ENCODE data around the gene OSM. TPM values are rescaled to one million over a fixed set of nuclear protein-coding genes. Genes with fewer than 3 reads are reported as not detected.

OSM gene
- total RNA-seq, 6 donors from 2014 or later: 0.98 to 11.7 (median 5.1) TPM

DNA sequence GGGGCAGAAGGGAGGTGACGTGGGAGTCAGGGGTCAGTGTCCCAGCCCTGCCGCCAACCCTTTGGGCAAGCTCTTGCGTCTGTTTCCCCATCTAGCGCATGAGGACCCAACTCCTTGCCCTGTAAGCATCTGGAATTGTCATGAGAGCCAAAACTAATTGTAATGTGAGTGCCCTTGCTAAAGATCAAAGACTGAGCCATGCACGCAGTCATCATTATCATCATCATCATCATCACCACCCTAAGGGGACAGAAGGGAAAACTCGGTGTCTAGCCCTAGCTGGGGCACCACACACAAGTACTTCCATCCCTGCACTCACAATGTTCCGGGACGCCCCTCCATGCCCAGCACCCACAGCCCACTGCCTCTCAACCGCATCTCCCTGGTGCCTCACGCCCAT is 22.6 kb downstream of the OSM start:
- TF ChIP-seq POLR2AphosphoS5 (IDR thresholded peaks at IDR 0.05): no peak
- TF ChIP-seq, protein P1, sequence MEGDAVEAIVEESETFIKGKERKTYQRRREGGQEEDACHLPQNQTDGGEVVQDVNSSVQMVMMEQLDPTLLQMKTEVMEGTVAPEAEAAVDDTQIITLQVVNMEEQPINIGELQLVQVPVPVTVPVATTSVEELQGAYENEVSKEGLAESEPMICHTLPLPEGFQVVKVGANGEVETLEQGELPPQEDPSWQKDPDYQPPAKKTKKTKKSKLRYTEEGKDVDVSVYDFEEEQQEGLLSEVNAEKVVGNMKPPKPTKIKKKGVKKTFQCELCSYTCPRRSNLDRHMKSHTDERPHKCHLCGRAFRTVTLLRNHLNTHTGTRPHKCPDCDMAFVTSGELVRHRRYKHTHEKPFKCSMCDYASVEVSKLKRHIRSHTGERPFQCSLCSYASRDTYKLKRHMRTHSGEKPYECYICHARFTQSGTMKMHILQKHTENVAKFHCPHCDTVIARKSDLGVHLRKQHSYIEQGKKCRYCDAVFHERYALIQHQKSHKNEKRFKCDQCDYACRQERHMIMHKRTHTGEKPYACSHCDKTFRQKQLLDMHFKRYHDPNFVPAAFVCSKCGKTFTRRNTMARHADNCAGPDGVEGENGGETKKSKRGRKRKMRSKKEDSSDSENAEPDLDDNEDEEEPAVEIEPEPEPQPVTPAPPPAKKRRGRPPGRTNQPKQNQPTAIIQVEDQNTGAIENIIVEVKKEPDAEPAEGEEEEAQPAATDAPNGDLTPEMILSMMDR (IDR thresholded peaks at IDR 0.05): no peak
- no peak for TF ChIP-seq POLR2A (IDR thresholded peaks at IDR 0.05)
- TF ChIP-seq EP300 (IDR thresholded peaks at IDR 0.05): no peak
- H3K9me3 ChIP-seq: no peaks in the 10 kb centered on the region
- 89 to 92% methylated on average over 7 to 10 of the region's 10 CpGs for WGBS, 2 donors
- DNase-seq (no peak), ATAC-seq (ENCODE audit: low FRiP score in 2 of 2) (no peak)
- no peaks in the 10 kb centered on the region for H3K36me3 ChIP-seq
- H3K27me3 ChIP-seq: peaks cover 0 to 11% (median 0%) of the 10 kb centered on the region in 4 donors
- no peak overlapping the region for H3K27ac ChIP-seq
- H3K4me3 ChIP-seq: no peak overlapping the region
- peaks cover 15 to 26% (median 21%) of the 10 kb centered on the region in 4 donors for H3K4me1 ChIP-seq

DNA sequence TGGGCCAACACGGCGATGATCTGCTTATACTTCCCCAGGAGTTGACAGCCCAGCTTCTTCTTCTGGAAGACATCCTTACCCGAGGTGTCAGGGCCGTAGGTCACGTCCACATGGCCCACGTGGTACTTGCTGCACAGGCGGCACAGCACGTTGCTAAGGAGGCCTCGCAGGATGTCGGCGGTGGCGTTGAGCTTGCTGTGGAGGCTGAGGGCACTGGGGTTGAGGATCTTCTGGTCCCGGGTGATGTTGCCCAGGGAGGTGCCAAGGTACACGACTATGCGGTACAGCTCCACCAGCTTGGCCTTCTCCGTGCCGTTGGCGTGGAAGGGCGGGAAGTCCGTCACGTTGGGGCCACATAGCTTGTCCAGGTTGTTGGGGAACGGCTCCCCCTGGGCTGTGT is 23.0 kb downstream of the OSM start:
- H3K9me3 ChIP-seq: no peaks in the 10 kb centered on the region
- peaks cover 0 to 11% (median 0%) of the 10 kb centered on the region in 4 donors for H3K27me3 ChIP-seq
- TF ChIP-seq, protein P1 (IDR thresholded peaks at IDR 0.05): no peak
- TF ChIP-seq POLR2A (IDR thresholded peaks at IDR 0.05) (no peak), POLR2AphosphoS5 (IDR thresholded peaks at IDR 0.05) (no peak), EP300 (IDR thresholded peaks at IDR 0.05) (no peak)
- H3K36me3 ChIP-seq: no peaks in the 10 kb centered on the region
- no peak overlapping the region for H3K27ac ChIP-seq
- DNase-seq (no peak), ATAC-seq (ENCODE audit: low FRiP score in 2 of 2) (no peak)
- 81 to 93% methylated on average over 11 to 22 of the region's 22 CpGs for WGBS, 2 donors
- peaks cover 16 to 22% (median 19%) of the 10 kb centered on the region in 4 donors for H3K4me1 ChIP-seq
- no peak overlapping the region for H3K4me3 ChIP-seq

DNA sequence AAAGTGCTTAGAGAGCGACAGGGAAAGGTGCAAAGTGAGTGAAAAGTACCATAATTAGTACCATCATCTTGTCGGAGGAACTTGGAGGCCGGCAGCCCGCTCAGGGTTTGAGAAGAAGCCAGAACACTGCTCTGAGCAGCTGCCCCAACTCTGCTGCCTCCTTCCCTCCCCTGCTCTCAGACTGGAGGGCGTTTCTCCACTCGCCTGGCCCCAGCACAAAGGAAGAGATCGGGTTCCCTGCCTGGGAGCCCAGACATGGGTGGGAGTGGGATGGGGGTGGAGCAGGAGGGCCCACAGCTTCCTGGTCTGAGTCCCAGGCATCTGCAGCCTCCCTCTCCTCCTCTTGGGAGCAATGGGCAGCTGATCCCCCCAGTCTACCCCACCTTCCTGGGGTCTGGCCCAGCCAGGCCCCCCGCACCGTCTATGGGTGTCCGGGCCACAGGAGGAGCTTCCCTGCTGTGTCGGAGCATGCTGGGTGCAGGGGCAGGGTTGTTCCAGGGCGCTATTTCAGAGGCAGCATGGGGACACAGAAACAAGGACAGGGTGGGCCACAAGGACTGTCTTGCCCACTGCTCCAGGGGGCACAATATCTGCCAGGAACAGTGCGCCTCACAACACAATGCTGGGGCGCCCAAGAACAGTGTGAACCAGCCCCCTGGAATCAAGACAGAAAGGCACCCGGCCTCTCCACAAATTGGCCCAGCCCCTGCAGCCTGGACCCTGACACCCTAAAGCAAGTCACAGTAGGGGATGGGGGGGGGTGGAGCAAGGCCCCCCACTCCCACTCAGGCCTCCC is 24.9 kb downstream of the OSM start:
- no peaks in the 10 kb centered on the region for H3K36me3 ChIP-seq
- DNase-seq: no peak
- TF ChIP-seq POLR2A (IDR thresholded peaks at IDR 0.05) (no peak), EP300 (IDR thresholded peaks at IDR 0.05) (no peak), POLR2AphosphoS5 (IDR thresholded peaks at IDR 0.05) (no peak)
- TF ChIP-seq, protein P1 (IDR thresholded peaks at IDR 0.05): no peak
- ATAC-seq (ENCODE audit: low FRiP score in 2 of 2): peak in 1 of 2 donors; percentile 43
- WGBS, 2 donors: 68 to 76% methylated on average over 4 to 13 of the region's 15 CpGs
- H3K4me1 ChIP-seq: peaks cover 10 to 16% (median 13%) of the 10 kb centered on the region in 4 donors
- H3K4me3 ChIP-seq: no peak overlapping the region
- H3K9me3 ChIP-seq: no peaks in the 10 kb centered on the region
- H3K27me3 ChIP-seq: peaks cover 0 to 11% (median 0%) of the 10 kb centered on the region in 4 donors
- H3K27ac ChIP-seq: peak overlapping the region in 2 of 4 donors; percentile 30 to 35

DNA sequence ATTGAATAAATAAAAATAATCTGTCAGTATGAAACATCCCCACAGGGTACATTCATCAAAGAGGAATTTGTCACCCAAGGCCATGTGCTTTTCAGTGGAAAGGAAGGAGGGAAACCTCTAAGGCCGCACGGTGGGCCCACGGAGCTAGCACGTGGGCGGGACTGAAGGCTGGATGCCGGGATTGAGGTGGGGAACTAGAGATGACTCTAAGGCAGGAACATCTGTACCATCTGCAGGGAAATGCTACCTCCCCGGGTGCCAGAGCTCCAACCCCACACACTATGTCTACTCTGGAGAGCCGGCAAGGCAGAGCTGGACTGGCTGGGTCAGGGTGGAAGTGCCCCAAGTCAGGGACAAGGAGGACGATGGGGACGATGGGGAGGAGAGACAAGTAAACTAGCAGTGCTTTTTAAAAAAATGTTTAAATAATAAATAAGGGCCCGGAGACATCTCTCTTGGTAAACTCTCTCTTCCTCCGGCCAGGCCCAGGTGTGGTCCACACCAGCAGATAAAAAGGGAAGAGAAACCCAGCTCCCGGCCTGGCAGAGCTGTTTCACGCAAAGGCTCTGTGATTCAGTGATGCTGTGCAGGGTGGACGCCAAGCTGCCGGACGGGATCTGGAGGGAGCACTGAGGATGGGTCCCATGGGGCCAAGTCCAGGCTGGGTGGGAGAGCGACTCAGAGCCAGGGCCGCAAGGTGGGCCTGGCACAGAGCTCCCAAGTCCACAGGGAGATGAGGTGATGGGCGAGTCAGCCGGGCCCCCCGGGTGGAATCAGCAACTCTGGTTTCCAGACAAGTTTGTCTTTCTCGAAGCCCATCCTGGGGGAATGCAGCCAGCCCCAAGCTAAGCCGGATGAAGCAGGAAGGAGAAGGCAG is 25.9 kb downstream of the OSM start:
- DNase-seq (no peak), ATAC-seq (ENCODE audit: low FRiP score in 2 of 2) (no peak)
- peaks cover 0 to 2% (median 0%) of the 10 kb centered on the region in 4 donors for H3K27me3 ChIP-seq
- no peak overlapping the region for H3K4me3 ChIP-seq
- TF ChIP-seq POLR2AphosphoS5 (IDR thresholded peaks at IDR 0.05): no peak
- TF ChIP-seq, protein P1 (IDR thresholded peaks at IDR 0.05): no peak
- TF ChIP-seq POLR2A (IDR thresholded peaks at IDR 0.05): no peak
- no peak for TF ChIP-seq EP300 (IDR thresholded peaks at IDR 0.05)
- 77 to 83% methylated on average over 17 to 24 of the region's 24 CpGs for WGBS, 2 donors
- no peaks in the 10 kb centered on the region for H3K9me3 ChIP-seq
- H3K27ac ChIP-seq: peak overlapping the region in 1 of 4 donors; percentile 35
- H3K4me1 ChIP-seq: peaks cover 5 to 10% (median 9%) of the 10 kb centered on the region in 4 donors
- no peaks in the 10 kb centered on the region for H3K36me3 ChIP-seq
